Measurements from ENCODE around the gene PSD4. TPM values are rescaled to one million over a fixed set of nuclear protein-coding genes. Genes with fewer than 3 reads are reported as not detected.

PSD4 gene
- 10 to 100 TPM; 24.7 to 39.2 (median 32.7) TPM for polyA plus RNA-seq
- long read RNA-seq, donor 1 = 0 reads
- long read RNA-seq, donor 2, partial matches to known transcripts = 0 of 3 reads
- long read RNA-seq, donor 2, other reads (novel, unspliced or antisense) = 0 of 3 reads
- long read RNA-seq, donor 3, transcript PSD4-207 (2 exons, 2,424 nt) = major isoform, 6 of 8 reads
- long read RNA-seq, donor 3, partial matches to known transcripts = 0 of 8 reads
- long read RNA-seq, donor 3, other reads (novel, unspliced or antisense) = 0 of 8 reads
- long read RNA-seq, donor 4 = 0 reads
- long read RNA-seq, donor 5, partial matches to known transcripts = 0 of 3 reads
- long read RNA-seq, donor 5, other reads (novel, unspliced or antisense) = 0 of 3 reads
- long read RNA-seq, donor 6, partial matches to known transcripts = 0 of 2 reads
- long read RNA-seq, donor 6, other reads (novel, unspliced or antisense) = 0 of 2 reads
- long read RNA-seq, donor 7 = 0 reads
- long read RNA-seq, donor 8 = 0 reads
- long read RNA-seq, donor 9, partial matches to known transcripts = 0 of 1 reads
- long read RNA-seq, donor 9, other reads (novel, unspliced or antisense) = 0 of 1 reads
- long read RNA-seq, donor 10, partial matches to known transcripts = 0 of 2 reads
- long read RNA-seq, donor 10, other reads (novel, unspliced or antisense) = 0 of 2 reads

DNA sequence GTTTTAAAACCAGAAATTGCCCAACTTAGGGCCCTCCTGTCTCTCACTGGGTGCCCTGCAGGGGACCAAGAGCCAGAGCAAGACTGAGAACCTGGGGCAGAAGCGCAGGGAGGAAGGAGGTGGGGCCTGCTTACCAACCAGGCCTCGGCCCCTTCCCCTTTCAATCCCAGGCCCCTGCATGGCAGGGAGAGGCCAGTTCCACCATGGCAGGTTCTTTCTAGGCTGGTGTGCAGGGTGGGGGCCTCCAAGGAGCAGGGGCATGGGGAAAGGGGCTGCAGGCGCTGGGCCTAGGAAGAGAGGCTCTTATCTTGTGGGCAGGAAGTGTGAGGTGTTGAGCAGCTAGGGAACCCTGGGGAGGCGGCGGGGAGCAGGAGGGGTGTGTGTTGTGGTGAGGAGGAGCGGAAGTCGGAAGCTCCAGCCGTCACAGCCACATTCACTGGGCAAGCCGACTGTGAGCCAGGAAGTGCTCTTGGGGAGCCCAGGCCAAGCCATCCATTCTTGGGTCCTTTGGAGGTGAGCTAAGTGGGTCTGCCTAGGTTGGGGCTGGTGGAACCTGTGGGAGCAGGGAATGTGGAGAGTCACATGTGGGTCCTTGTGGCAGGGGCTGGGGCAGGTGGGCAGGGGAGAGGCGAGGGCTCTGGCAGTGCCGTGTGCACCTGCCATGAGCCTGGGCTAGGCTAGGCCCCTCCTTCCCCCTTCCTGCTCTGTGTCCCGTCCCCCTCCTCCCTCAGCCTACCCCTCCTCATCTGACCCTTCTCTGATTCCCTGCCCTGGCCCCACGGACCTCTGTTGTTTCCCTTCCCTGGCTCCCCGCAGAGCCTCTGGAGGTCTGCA lies at the start of gene PSD4:
PSD4 (plus strand) TSS at position 430 of the 834 bp plus-strand sequence. CDS start 8,486 bp downstream, outside the sequence.
- peak within 1 kb of the TSS in 1 of 3 donors; percentile 75 for H3K27ac ChIP-seq (ENCODE audit: low read depth in 1 of 3, low read length in 2 of 3)
- no peaks in the 10 kb centered on the region for H3K27me3 ChIP-seq (ENCODE audit: control insufficient read depth in 3 of 3, insufficient read depth in 3 of 3, low read length in 3 of 3)
- peaks cover 0 to 9% (median 0%) of the 10 kb centered on the region in 3 donors for H3K36me3 ChIP-seq (ENCODE audit: control insufficient read depth in 3 of 3, insufficient read depth in 2 of 3, low read depth in 1 of 3, low read length in 3 of 3)
- WGBS, 3 donors = 61 to 78% (median 68%) methylated on average over 11 to 14 of the region's 14 CpGs
- peak within 1 kb of the TSS; percentile 20 to 59 (median 42) for H3K4me3 ChIP-seq (ENCODE audit: low read depth in 1 of 3, low read length in 3 of 3)
- peaks cover 0 to 5% (median 2%) of the 10 kb centered on the region in 3 donors for H3K4me1 ChIP-seq (ENCODE audit: control insufficient read depth in 3 of 3, insufficient read depth in 2 of 3, low read depth in 1 of 3, low read length in 2 of 3)
- DNase-seq (peak in 1 of 2 donors; percentile 70), FAIRE-seq (no peak)
- H3K9me3 ChIP-seq (ENCODE audit: control insufficient read depth in 2 of 2, insufficient read depth in 1 of 2, low read depth in 1 of 2, low read length in 1 of 2) = no peaks in the 10 kb centered on the region

- Histone ChIP-seq H3K4me3 (ENCODE audit: low read depth in 1 of 3, low read length in 3 of 3) (no peak overlapping the region), H3K27ac (ENCODE audit: low read depth in 1 of 3, low read length in 2 of 3) (no peak overlapping the region), H3K36me3 (ENCODE audit: control insufficient read depth in 3 of 3, insufficient read depth in 2 of 3, low read depth in 1 of 3, low read length in 3 of 3) (no peaks in the 10 kb centered on the region), H3K4me1 (ENCODE audit: control insufficient read depth in 3 of 3, insufficient read depth in 2 of 3, low read depth in 1 of 3, low read length in 2 of 3) (no peaks in the 10 kb centered on the region), H3K27me3 (ENCODE audit: control insufficient read depth in 3 of 3, insufficient read depth in 3 of 3, low read length in 3 of 3) (peaks cover 0 to 3% (median 2%) of the 10 kb centered on the region in 3 donors), H3K9me3 (ENCODE audit: control insufficient read depth in 2 of 2, insufficient read depth in 1 of 2, low read depth in 1 of 2, low read length in 1 of 2) (no peaks in the 10 kb centered on the region)
- 53 to 60% (median 55%) methylated on average over 12 of the region's 12 CpGs for WGBS, 3 donors
- FAIRE-seq = no peak
- peak in 1 of 2 donors; percentile 37 for DNase-seq
Observed at GRCh38 chr2:113124181-113124961, 49.4 kb upstream of the PSD4 start.

DNA sequence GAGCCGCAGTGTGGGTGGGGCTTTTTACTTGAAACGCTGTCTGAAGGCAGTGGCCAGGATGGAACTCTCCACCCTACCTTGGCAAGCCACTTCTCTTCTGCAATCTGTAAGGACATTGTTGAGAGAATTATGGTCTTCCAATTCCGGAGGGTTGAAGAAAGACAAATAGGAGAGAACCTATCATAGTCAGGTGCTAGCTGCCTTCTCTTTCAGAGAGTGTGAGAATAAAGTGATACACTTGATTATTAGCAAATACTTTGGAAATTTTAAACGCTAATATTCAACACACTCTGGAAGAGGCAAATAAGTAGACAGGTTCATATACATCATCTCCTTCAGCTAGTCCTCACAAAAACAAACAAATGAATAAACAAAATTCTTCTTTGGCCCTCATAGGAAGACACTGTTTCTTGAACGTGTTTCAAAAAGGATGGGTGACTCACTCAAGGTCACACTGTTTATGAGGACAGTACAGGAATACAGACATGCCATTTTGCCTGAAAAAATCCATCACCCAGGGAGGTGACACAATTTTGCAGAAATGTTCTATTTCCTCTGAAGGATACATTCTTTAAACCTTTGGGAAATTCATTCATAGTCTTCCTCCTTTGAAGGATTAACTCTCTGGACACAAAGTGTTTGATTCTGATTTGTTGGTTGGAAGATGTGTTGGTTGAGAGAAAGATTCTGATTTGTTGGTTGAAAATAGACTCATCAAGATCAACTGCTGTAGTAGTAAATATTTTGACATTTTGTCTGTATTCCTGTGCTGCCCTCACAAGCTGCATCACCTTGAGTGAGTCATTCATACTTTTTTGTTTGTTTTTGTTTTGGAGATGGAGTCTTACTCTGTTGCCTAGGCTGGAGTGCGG lies 48.6 kb upstream of the PSD4 start:
- 57 to 66% (median 62%) methylated on average over 6 of the region's 6 CpGs for WGBS, 3 donors
- no peak overlapping the region for H3K4me3 ChIP-seq (ENCODE audit: low read depth in 1 of 3, low read length in 3 of 3)
- H3K4me1 ChIP-seq (ENCODE audit: control insufficient read depth in 3 of 3, insufficient read depth in 2 of 3, low read depth in 1 of 3, low read length in 2 of 3) = no peaks in the 10 kb centered on the region
- DNase-seq (no peak), FAIRE-seq (no peak)
- peaks cover 0 to 3% (median 2%) of the 10 kb centered on the region in 3 donors for H3K27me3 ChIP-seq (ENCODE audit: control insufficient read depth in 3 of 3, insufficient read depth in 3 of 3, low read length in 3 of 3)
- no peaks in the 10 kb centered on the region for H3K36me3 ChIP-seq (ENCODE audit: control insufficient read depth in 3 of 3, insufficient read depth in 2 of 3, low read depth in 1 of 3, low read length in 3 of 3)
- no peak overlapping the region for H3K27ac ChIP-seq (ENCODE audit: low read depth in 1 of 3, low read length in 2 of 3)
- H3K9me3 ChIP-seq (ENCODE audit: control insufficient read depth in 2 of 2, insufficient read depth in 1 of 2, low read depth in 1 of 2, low read length in 1 of 2) = no peaks in the 10 kb centered on the region

DNA sequence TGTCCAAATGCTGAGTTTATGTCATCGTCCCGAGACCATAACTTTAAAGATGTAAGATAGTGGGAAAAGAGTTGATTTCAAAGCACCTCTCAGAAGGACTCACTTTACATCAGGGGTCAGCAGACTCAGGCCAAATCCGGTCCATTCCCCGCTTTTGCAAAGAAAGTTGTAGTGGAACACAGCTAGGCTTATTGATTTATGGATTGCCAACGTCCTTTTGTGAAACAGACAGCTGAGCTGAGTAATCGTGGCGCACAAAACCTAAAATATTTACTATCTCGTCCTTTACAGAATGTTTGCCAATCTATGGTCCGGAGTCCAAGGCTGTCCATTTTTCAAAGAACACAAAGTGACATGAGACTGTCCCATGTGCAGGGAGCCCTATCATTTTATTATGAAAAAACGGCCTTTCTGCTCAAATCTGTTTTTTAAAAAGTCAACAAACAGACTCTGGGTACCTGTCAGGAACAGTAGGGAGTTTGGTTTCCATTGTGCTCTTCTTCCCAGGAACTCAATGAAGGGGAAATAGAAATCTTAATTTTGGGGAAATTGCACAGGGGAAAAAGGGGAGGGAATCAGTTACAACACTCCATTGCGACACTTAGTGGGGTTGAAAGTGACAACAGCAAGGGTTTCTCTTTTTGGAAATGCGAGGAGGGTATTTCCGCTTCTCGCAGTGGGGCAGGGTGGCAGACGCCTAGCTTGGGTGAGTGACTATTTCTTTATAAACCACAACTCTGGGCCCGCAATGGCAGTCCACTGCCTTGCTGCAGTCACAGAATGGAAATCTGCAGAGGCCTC lies 46.7 kb upstream of the PSD4 start, which contains the start of gene IL1RN:
IL1RN (plus strand) TSS at position 754 of the 801 bp plus-strand sequence; CDS start at position 781, 27 bp downstream.
- WGBS, 3 donors = 69 to 77% (median 76%) methylated on average over 16 of the region's 16 CpGs
- Histone ChIP-seq H3K4me1 (ENCODE audit: control insufficient read depth in 3 of 3, insufficient read depth in 2 of 3, low read depth in 1 of 3, low read length in 2 of 3) (no peaks in the 10 kb centered on the region), H3K27ac (ENCODE audit: low read depth in 1 of 3, low read length in 2 of 3) (no peak within 1 kb of the TSS), H3K27me3 (ENCODE audit: control insufficient read depth in 3 of 3, insufficient read depth in 3 of 3, low read length in 3 of 3) (peaks cover 0 to 3% (median 2%) of the 10 kb centered on the region in 3 donors), H3K4me3 (ENCODE audit: low read depth in 1 of 3, low read length in 3 of 3) (no peak within 1 kb of the TSS), H3K36me3 (ENCODE audit: control insufficient read depth in 3 of 3, insufficient read depth in 2 of 3, low read depth in 1 of 3, low read length in 3 of 3) (peaks cover 0 to 5% (median 0%) of the 10 kb centered on the region in 3 donors), H3K9me3 (ENCODE audit: control insufficient read depth in 2 of 2, insufficient read depth in 1 of 2, low read depth in 1 of 2, low read length in 1 of 2) (no peaks in the 10 kb centered on the region)
- DNase-seq (no peak), FAIRE-seq (no peak)

GRCh38 chr2:113127646-113128570 lies 45.9 kb upstream of the PSD4 start:
- H3K36me3 ChIP-seq (ENCODE audit: control insufficient read depth in 3 of 3, insufficient read depth in 2 of 3, low read depth in 1 of 3, low read length in 3 of 3) = peaks cover 0 to 6% (median 0%) of the 10 kb centered on the region in 3 donors
- H3K9me3 ChIP-seq (ENCODE audit: control insufficient read depth in 2 of 2, insufficient read depth in 1 of 2, low read depth in 1 of 2, low read length in 1 of 2) = no peaks in the 10 kb centered on the region
- DNase-seq (no peak), FAIRE-seq (no peak)
- H3K4me1 ChIP-seq (ENCODE audit: control insufficient read depth in 3 of 3, insufficient read depth in 2 of 3, low read depth in 1 of 3, low read length in 2 of 3) = no peaks in the 10 kb centered on the region
- no peak overlapping the region for H3K27ac ChIP-seq (ENCODE audit: low read depth in 1 of 3, low read length in 2 of 3)
- no peak overlapping the region for H3K4me3 ChIP-seq (ENCODE audit: low read depth in 1 of 3, low read length in 3 of 3)
- peaks cover 0 to 3% (median 2%) of the 10 kb centered on the region in 3 donors for H3K27me3 ChIP-seq (ENCODE audit: control insufficient read depth in 3 of 3, insufficient read depth in 3 of 3, low read length in 3 of 3)
- WGBS, 3 donors = 84 to 88% (median 87%) methylated on average over 15 of the region's 15 CpGs

DNA sequence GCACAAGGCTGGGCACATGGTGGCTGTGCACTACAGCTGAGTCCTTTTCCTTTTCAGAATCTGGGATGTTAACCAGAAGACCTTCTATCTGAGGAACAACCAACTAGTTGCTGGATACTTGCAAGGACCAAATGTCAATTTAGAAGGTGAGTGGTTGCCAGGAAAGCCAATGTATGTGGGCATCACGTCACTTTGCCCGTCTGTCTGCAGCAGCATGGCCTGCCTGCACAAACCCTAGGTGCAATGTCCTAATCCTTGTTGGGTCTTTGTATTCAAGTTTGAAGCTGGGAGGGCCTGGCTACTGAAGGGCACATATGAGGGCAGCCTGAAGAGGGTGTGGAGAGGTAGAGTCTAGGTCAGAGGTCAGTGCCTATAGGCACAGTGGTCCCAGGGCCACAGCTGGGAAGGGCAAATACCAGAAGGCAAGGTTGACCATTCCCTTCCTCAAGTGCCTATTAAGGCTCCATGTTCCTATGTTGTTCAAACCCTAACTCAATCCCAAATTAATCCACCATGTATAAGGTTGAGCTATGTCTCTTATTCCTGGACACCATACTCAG lies 44.2 kb upstream of the PSD4 start:
- FAIRE-seq = no peak

More for the DNA sequence above, 44.2 kb upstream of the PSD4 start:
- peaks cover 0 to 3% (median 2%) of the 10 kb centered on the region in 3 donors for H3K27me3 ChIP-seq (ENCODE audit: control insufficient read depth in 3 of 3, insufficient read depth in 3 of 3, low read length in 3 of 3)
- H3K4me3 ChIP-seq (ENCODE audit: low read depth in 1 of 3, low read length in 3 of 3) = no peak overlapping the region
- H3K27ac ChIP-seq (ENCODE audit: low read depth in 1 of 3, low read length in 2 of 3) = no peak overlapping the region
- peaks cover 0 to 7% (median 0%) of the 10 kb centered on the region in 3 donors for H3K36me3 ChIP-seq (ENCODE audit: control insufficient read depth in 3 of 3, insufficient read depth in 2 of 3, low read depth in 1 of 3, low read length in 3 of 3)
- WGBS, 3 donors = 82 to 93% (median 88%) methylated on average over 2 of the region's 2 CpGs
- DNase-seq = no peak
- H3K4me1 ChIP-seq (ENCODE audit: control insufficient read depth in 3 of 3, insufficient read depth in 2 of 3, low read depth in 1 of 3, low read length in 2 of 3) = peaks cover 0 to 3% (median 0%) of the 10 kb centered on the region in 3 donors
- no peaks in the 10 kb centered on the region for H3K9me3 ChIP-seq (ENCODE audit: control insufficient read depth in 2 of 2, insufficient read depth in 1 of 2, low read depth in 1 of 2, low read length in 1 of 2)

All from small intestine (tissue), 16 donors.